Measurements from ENCODE around the gene DACT2.
"Not testable (repeated sequence)": the region's sequence is repeated elsewhere in the genome, so short reads cannot be mapped to it uniquely, and the experiment has no call there.

The DACT2 gene

DNA sequence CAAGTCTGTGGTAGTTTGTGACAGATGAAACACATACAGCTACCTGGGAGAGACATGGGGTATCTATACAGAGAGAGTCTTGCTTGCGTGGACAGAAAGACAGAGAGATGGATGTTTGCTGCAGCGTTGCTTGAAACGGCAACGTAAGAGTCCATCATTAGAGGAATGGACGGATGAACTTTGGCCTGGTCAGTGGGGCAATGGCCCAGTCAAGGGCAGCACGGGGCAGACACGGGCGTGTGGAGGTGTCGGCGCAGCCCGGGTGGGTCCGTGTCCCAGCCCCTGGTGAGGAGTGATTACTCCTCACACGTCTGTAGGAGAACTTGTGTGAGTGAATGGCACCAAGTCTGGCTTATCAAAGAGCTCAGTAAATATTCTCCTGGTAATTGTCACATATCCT lies 21.9 kb downstream of the DACT2 start:
- H3K4me1 ChIP-seq (ENCODE audit: control insufficient read depth in 5 of 5, insufficient read depth in 5 of 5, low read length in 5 of 5) = no peaks in the 10 kb centered on the region

GRCh38 chr6:168294901-168295300 lies 24.7 kb downstream of the DACT2 start:
- no peak overlapping the region for H3K9ac ChIP-seq (ENCODE audit: low read length in 5 of 5)
- H3K4me3 ChIP-seq (ENCODE audit: low read depth in 1 of 5, low read length in 5 of 5) = no peak overlapping the region
- H3K27ac ChIP-seq (ENCODE audit: low read depth, low read length) = no peak overlapping the region
- H3K4me1 ChIP-seq (ENCODE audit: control insufficient read depth in 5 of 5, insufficient read depth in 5 of 5, low read length in 5 of 5) = no peaks in the 10 kb centered on the region
- no peaks in the 10 kb centered on the region for H3K9me3 ChIP-seq (ENCODE audit: control insufficient read depth in 5 of 5, low read length in 5 of 5)
- H3K36me3 ChIP-seq (ENCODE audit: control insufficient read depth in 5 of 5, insufficient read depth in 5 of 5, low read length in 5 of 5) = no peaks in the 10 kb centered on the region
- H3K27me3 ChIP-seq (ENCODE audit: control insufficient read depth in 5 of 5, insufficient read depth in 4 of 5, low read length in 5 of 5) = peaks cover 0 to 9% (median 2%) of the 10 kb centered on the region in 5 donors

More for the DNA sequence above, 21.9 kb downstream of the DACT2 start:
- no peak overlapping the region for H3K9ac ChIP-seq (ENCODE audit: low read length in 5 of 5)
- H3K4me3 ChIP-seq (ENCODE audit: low read depth in 1 of 5, low read length in 5 of 5) = no peak overlapping the region
- no peak overlapping the region for H3K27ac ChIP-seq (ENCODE audit: low read depth, low read length)
- H3K9me3 ChIP-seq (ENCODE audit: control insufficient read depth in 5 of 5, low read length in 5 of 5) = no peaks in the 10 kb centered on the region
- peaks cover 0 to 13% (median 4%) of the 10 kb centered on the region in 5 donors for H3K27me3 ChIP-seq (ENCODE audit: control insufficient read depth in 5 of 5, insufficient read depth in 4 of 5, low read length in 5 of 5)
- no peaks in the 10 kb centered on the region for H3K36me3 ChIP-seq (ENCODE audit: control insufficient read depth in 5 of 5, insufficient read depth in 5 of 5, low read length in 5 of 5)

- peaks cover 0 to 9% (median 5%) of the 10 kb centered on the region in 5 donors for H3K27me3 ChIP-seq (ENCODE audit: control insufficient read depth in 5 of 5, insufficient read depth in 4 of 5, low read length in 5 of 5)
- H3K9ac ChIP-seq (ENCODE audit: low read length in 5 of 5) = no peak overlapping the region
- no peaks in the 10 kb centered on the region for H3K36me3 ChIP-seq (ENCODE audit: control insufficient read depth in 5 of 5, insufficient read depth in 5 of 5, low read length in 5 of 5)
- H3K9me3 ChIP-seq (ENCODE audit: control insufficient read depth in 5 of 5, low read length in 5 of 5) = peaks cover 0 to 6% (median 0%) of the 10 kb centered on the region in 5 donors
- H3K4me1 ChIP-seq (ENCODE audit: control insufficient read depth in 5 of 5, insufficient read depth in 5 of 5, low read length in 5 of 5) = no peaks in the 10 kb centered on the region
- H3K4me3 ChIP-seq (ENCODE audit: low read depth in 1 of 5, low read length in 5 of 5) = no peak overlapping the region
- no peak overlapping the region for H3K27ac ChIP-seq (ENCODE audit: low read depth, low read length)
These were observed 25.7 kb downstream of the DACT2 start for GRCh38 chr6:168293636-168294530.

- Histone ChIP-seq H3K9ac (ENCODE audit: low read length in 5 of 5) (no peak overlapping the region), H3K27me3 (ENCODE audit: control insufficient read depth in 5 of 5, insufficient read depth in 4 of 5, low read length in 5 of 5) (peaks cover 0 to 9% (median 5%) of the 10 kb centered on the region in 5 donors), H3K4me3 (ENCODE audit: low read depth in 1 of 5, low read length in 5 of 5) (no peak overlapping the region), H3K9me3 (ENCODE audit: control insufficient read depth in 5 of 5, low read length in 5 of 5) (peaks cover 0 to 6% (median 0%) of the 10 kb centered on the region in 5 donors), H3K27ac (ENCODE audit: low read depth, low read length) (no peak overlapping the region), H3K36me3 (ENCODE audit: control insufficient read depth in 5 of 5, insufficient read depth in 5 of 5, low read length in 5 of 5) (no peaks in the 10 kb centered on the region), H3K4me1 (ENCODE audit: control insufficient read depth in 5 of 5, insufficient read depth in 5 of 5, low read length in 5 of 5) (no peaks in the 10 kb centered on the region)
These were observed 26.8 kb downstream of the DACT2 start for GRCh38 chr6:168292826-168293225.

DNA sequence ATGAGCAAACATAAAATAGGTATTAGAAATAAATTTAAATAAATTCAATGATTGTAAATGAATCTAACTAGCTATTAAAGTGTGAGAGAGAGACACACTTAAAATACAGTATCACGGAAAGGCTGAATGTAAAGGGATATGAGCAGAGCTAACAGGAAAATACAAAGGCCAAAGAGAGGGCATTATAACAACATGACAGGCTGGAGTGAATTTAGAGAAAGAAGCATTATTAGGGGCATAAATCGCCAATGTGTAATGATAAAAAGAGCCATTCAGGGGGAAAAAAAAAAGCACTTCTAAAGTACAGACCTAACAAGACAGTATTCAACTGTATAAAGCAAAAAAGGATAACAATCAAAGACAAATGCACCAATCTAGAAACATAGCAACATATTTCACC lies 28.1 kb downstream of the DACT2 start:
- Histone ChIP-seq H3K27ac (ENCODE audit: low read depth, low read length) (no peak overlapping the region), H3K27me3 (ENCODE audit: control insufficient read depth in 5 of 5, insufficient read depth in 4 of 5, low read length in 5 of 5) (peaks cover 0 to 9% (median 5%) of the 10 kb centered on the region in 5 donors), H3K9me3 (ENCODE audit: control insufficient read depth in 5 of 5, low read length in 5 of 5) (peaks cover 0 to 6% (median 0%) of the 10 kb centered on the region in 5 donors), H3K36me3 (ENCODE audit: control insufficient read depth in 5 of 5, insufficient read depth in 5 of 5, low read length in 5 of 5) (no peaks in the 10 kb centered on the region), H3K4me1 (ENCODE audit: control insufficient read depth in 5 of 5, insufficient read depth in 5 of 5, low read length in 5 of 5) (no peaks in the 10 kb centered on the region), H3K9ac (ENCODE audit: low read length in 5 of 5) (no peak overlapping the region), H3K4me3 (ENCODE audit: low read depth in 1 of 5, low read length in 5 of 5) (no peak overlapping the region)

DNA sequence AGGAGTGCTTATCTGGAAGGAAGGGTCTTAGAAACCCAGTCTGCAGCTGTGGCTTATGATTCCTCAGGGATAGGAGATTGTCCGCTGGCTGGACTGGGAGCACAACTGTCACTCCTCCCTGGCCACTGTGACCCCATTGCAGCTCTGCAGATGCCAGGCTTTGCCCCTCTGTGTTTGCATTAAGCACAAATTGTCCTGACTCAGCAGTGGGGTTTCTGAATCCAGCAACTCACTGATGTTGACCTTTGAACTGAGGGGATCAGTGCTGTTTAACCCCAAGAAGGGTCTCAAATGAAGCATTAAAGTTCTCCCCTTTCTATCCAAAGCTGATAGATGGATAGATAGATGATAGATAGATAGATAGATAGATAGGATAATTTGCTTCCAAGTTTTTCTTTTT lies 29.5 kb downstream of the DACT2 start:
- peaks cover 0 to 6% (median 0%) of the 10 kb centered on the region in 5 donors for H3K9me3 ChIP-seq (ENCODE audit: control insufficient read depth in 5 of 5, low read length in 5 of 5)
- H3K27me3 ChIP-seq (ENCODE audit: control insufficient read depth in 5 of 5, insufficient read depth in 4 of 5, low read length in 5 of 5) = peaks cover 0 to 8% (median 6%) of the 10 kb centered on the region in 5 donors
- H3K4me1 ChIP-seq (ENCODE audit: control insufficient read depth in 5 of 5, insufficient read depth in 5 of 5, low read length in 5 of 5) = peaks cover 0 to 2% (median 0%) of the 10 kb centered on the region in 5 donors
- no peaks in the 10 kb centered on the region for H3K36me3 ChIP-seq (ENCODE audit: control insufficient read depth in 5 of 5, insufficient read depth in 5 of 5, low read length in 5 of 5)
- H3K27ac ChIP-seq (ENCODE audit: low read depth, low read length) = no peak overlapping the region
- no peak overlapping the region for H3K9ac ChIP-seq (ENCODE audit: low read length in 5 of 5)
- no peak overlapping the region for H3K4me3 ChIP-seq (ENCODE audit: low read depth in 1 of 5, low read length in 5 of 5)

GRCh38 chr6:168289571-168289962 lies 30.0 kb downstream of the DACT2 start:
- H3K36me3 ChIP-seq (ENCODE audit: control insufficient read depth in 5 of 5, insufficient read depth in 5 of 5, low read length in 5 of 5) = no peaks in the 10 kb centered on the region
- no peak overlapping the region for H3K27ac ChIP-seq (ENCODE audit: low read depth, low read length)
- H3K27me3 ChIP-seq (ENCODE audit: control insufficient read depth in 5 of 5, insufficient read depth in 4 of 5, low read length in 5 of 5) = peaks cover 0 to 9% (median 4%) of the 10 kb centered on the region in 5 donors
- no peak overlapping the region for H3K9ac ChIP-seq (ENCODE audit: low read length in 5 of 5)
- peaks cover 0 to 6% (median 0%) of the 10 kb centered on the region in 5 donors for H3K9me3 ChIP-seq (ENCODE audit: control insufficient read depth in 5 of 5, low read length in 5 of 5)
- H3K4me1 ChIP-seq (ENCODE audit: control insufficient read depth in 5 of 5, insufficient read depth in 5 of 5, low read length in 5 of 5) = peaks cover 0 to 3% (median 0%) of the 10 kb centered on the region in 5 donors
- H3K4me3 ChIP-seq (ENCODE audit: low read depth in 1 of 5, low read length in 5 of 5) = no peak overlapping the region

DNA sequence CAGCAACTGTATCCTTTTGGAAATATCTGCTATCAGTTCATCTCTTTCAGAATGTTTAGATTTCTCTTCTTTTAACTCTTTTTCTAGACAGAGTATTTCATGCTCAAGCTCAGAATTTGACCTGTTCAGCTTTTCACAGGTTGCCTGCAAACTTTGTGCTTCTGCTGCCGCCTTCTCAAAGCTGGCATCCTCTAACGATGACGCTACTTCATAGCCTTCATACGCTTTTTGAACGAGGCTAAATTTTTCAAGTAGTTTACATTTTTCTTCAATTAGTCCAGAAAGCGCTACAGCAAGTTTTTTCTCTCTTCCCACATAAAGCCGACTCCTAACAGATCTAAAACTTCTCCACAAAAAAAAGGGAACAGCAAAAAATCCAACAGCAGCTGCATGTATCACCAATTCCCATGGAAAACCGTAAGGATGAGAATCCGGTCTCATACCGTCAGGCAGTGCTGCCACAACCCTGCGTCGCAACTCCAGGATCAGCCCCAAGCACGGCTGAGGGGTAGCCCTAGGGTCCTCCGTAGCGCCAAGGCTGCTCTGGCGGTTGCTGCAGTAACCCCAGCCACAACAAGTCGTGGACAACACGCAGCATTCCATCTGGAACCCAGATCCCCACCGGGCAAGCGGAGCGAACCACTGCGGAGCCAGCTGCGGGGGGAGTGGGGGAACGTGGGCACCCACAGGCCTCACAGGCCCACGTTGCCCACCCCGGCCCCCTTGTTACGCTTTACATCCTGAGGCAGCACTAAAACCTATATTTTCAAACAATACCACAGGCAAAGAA lies 30.6 kb downstream of the DACT2 start:
- peaks cover 0 to 3% (median 0%) of the 10 kb centered on the region in 5 donors for H3K4me1 ChIP-seq (ENCODE audit: control insufficient read depth in 5 of 5, insufficient read depth in 5 of 5, low read length in 5 of 5)
- no peak overlapping the region for H3K27ac ChIP-seq (ENCODE audit: low read depth, low read length)
- H3K9ac ChIP-seq (ENCODE audit: low read length in 5 of 5) = no peak overlapping the region
- no peaks in the 10 kb centered on the region for H3K36me3 ChIP-seq (ENCODE audit: control insufficient read depth in 5 of 5, insufficient read depth in 5 of 5, low read length in 5 of 5)
- H3K27me3 ChIP-seq (ENCODE audit: control insufficient read depth in 5 of 5, insufficient read depth in 4 of 5, low read length in 5 of 5) = peaks cover 0 to 12% (median 4%) of the 10 kb centered on the region in 5 donors
- H3K4me3 ChIP-seq (ENCODE audit: low read depth in 1 of 5, low read length in 5 of 5) = no peak overlapping the region
- H3K9me3 ChIP-seq (ENCODE audit: control insufficient read depth in 5 of 5, low read length in 5 of 5) = peaks cover 0 to 6% (median 0%) of the 10 kb centered on the region in 5 donors

GRCh38 chr6:168287460-168287859 lies 32.1 kb downstream of the DACT2 start:
- not testable (repeated sequence) for H3K9me3 ChIP-seq (ENCODE audit: control insufficient read depth in 5 of 5, low read length in 5 of 5); H3K4me1 ChIP-seq (ENCODE audit: control insufficient read depth in 5 of 5, insufficient read depth in 5 of 5, low read length in 5 of 5); H3K9ac ChIP-seq (ENCODE audit: low read length in 5 of 5); H3K36me3 ChIP-seq (ENCODE audit: control insufficient read depth in 5 of 5, insufficient read depth in 5 of 5, low read length in 5 of 5); H3K27ac ChIP-seq (ENCODE audit: low read depth, low read length); H3K4me3 ChIP-seq (ENCODE audit: low read depth in 1 of 5, low read length in 5 of 5)
- peaks cover 0 to 12% (median 7%) of the 10 kb centered on the region in 5 donors for H3K27me3 ChIP-seq (ENCODE audit: control insufficient read depth in 5 of 5, insufficient read depth in 4 of 5, low read length in 5 of 5)

Measured in subcutaneous abdominal adipose tissue (tissue), 5 donors.